RKO (cell line): ENCODE data around the gene PGLYRP3.
"Not testable (repeated sequence)": the region's sequence is repeated elsewhere in the genome, so short reads cannot be mapped to it uniquely, and the experiment has no call there.

Source experiments
- DNase-seq: peaks from one replicate; pipeline ENCODE4 v3.0.0-alpha.2; 2016; ENCODE audit warnings: low spot score

The PGLYRP3 gene

GRCh38 chr1:153348511-153349362 lies 36.0 kb upstream of the PGLYRP3 start, which contains the start of gene PGLYRP4:
TSS of gene PGLYRP4 (minus strand) at chr1:153348841. CDS start at chr1:153347932, 909 bp downstream.
- no peak for DNase-seq

DNA sequence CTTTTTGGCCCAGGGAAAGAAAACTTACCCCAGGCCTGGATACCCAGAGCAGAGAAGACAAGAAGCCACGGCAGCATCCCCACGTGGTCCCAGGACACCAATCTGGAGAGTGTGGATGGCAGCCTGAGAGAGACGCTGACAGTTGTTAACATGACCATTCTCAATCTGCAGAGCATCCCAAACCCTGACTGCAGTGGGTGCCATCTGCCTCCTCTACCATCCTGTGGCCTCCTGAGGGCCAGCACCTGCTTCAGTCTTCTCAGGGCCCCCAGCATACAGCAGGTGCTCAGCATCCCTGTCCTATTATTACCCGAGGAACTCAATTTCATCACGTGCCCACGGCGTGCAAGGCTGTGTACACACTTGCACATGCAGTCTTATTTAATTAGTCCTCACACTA lies 35.1 kb upstream of the PGLYRP3 start:
- DNase-seq: no peak

- DNase-seq: not testable (repeated sequence)
Measured at GRCh38 chr1:153347049-153347448, 34.3 kb upstream of the PGLYRP3 start.

DNA sequence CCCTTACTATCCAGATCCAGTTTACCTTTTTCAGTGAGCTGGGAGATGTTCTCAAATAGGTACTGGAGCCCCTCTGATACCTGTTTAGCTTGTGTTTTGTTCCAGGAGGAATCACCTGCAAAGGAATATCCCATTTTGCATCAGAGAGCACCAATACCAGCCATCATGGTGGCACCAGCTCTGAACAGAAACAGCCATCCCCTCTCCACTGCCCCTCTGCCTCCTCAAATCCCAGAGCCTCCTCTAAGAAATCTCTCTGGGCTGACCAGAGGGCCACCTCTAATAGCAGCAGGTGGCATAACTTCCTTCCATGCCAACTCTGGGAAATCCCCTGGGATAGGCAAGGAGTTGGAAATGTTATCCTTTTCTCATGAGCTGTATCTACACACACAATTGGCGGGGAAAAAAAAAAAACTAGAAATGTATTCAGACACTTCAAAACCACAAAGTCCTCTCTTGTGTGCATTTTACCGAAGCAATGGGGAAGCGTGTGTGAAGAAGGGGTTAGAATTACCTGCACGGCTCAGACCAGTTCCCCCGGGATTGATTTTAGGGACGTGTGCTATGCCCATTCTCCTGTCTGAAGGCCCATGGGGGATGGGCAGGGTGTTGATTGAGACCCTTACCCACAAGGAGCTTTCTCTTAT lies 33.4 kb upstream of the PGLYRP3 start:
- DNase-seq: no peak

- DNase-seq: no peak
Measured at GRCh38 chr1:153345187-153346076, 32.7 kb upstream of the PGLYRP3 start.

GRCh38 chr1:153344718-153345025 lies 31.9 kb upstream of the PGLYRP3 start:
- no peak for DNase-seq

DNA sequence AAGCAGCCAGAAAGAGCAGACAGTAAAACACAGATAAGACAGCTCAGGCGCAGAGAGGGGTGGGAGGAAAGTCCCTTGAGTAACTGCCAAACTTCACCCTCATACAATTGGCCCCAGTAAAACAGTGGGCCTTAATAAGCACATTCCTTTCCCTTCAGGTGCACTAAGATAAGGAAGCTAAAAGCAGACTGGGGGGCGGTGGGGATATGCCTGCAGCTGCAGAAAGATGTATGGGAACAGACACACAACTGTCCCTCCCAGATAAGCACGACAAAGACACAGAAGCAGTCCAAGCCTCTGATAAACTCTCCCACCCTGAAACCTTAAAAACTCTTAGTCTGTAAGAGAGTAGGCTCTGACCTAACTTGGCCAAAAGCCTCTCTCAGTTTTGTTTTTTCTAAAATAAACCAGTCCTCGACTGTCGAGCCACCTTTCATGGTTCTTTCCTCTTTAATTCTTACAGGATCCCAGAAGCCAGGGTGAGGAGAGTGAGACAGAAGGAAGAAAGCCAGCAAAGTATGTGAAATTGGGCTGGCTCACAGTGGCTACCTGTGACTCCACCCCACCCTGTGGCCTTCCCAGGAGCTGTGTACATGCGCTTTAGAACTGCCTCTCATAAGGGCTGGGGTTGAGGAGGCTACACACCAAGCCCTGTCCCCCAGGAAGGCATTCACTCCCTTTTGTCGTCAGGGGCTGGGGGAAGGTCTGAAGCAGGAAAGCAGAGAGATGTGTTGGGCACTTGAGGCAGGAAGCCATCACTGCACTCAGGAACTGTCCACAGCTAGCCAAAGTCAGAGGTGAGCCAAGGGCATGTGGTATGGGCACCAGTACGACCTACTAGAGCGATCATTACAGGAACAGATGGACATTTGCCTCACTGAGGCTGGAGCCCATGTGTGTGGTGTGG lies 31.3 kb upstream of the PGLYRP3 start:
- no peak for DNase-seq

DNA sequence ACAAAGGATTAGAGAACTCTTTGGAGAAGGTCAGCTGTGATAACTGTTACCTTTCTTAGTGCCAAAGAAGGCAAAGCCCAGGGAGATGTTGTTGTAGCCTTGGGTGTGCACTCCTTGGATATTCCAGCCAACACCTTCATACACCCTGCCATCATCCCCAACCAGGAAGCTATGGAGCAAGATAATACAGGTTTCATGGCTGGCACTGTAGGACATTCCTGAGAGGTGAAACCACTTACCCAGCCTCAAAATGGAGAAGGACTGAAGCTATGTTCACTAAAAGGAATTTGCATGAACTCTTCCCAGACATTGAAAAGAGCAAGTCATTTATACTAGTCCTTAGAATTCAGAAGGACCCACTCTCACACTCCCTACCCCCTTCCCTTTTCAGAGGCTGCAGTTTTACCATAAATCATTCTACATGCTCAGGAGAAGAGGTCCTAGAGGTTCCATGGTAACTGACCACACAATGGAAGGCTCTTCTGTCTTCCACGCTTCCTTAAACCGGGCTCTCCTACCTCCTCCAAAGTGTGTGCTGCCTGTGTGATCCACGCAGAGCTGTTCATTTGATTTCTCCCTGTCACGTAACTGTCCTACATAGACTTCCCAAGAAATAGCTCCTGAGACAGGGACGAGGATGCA lies 30.4 kb upstream of the PGLYRP3 start:
- no peak for DNase-seq

DNA sequence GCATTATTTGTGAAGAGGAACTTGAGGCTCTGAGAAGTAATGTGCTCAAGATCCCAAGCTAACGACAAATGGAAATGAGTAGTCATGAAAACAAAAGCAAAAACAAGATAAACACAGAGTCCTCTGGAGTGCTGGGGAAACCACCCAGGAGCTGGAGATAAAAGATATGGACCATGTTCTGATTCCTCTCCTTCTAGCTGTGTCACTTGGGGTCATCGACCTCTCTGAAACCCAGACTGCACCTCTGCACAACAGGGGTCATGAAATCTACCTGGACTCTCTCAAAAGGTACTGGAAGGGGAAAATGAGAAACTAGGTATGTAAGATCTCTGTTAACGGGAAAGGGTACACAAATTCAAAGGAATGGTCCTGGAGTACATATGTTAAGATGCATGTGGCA lies 29.4 kb upstream of the PGLYRP3 start:
- DNase-seq: no peak

DNA sequence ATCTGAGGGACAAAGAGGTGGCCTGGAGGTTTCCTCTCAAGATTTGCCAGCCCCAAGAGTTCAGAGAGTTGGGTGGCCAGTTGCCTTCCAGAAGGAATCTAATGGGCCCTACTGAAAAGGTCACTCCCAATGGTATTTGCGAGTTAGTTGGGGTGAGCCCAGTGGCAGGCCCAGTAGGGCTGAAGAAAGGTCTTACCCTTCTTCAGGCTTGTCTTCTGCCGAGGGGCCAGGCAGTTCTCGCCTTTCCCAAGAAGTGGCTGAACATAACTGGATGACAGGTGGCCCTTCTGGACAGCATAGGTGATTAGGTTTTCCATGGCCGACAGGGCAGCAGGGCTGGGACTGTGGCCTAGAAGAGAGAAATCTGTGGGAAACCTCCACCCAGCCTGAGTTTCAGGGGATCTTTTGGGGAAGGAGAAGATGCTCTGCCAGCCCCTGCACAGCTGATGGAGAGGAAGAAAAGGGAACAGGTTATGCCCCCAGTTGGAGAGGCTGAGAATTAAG lies 28.7 kb upstream of the PGLYRP3 start:
- DNase-seq: no peak

- DNase-seq: no peak
Measured at GRCh38 chr1:153340356-153340755, 27.6 kb upstream of the PGLYRP3 start.

DNA sequence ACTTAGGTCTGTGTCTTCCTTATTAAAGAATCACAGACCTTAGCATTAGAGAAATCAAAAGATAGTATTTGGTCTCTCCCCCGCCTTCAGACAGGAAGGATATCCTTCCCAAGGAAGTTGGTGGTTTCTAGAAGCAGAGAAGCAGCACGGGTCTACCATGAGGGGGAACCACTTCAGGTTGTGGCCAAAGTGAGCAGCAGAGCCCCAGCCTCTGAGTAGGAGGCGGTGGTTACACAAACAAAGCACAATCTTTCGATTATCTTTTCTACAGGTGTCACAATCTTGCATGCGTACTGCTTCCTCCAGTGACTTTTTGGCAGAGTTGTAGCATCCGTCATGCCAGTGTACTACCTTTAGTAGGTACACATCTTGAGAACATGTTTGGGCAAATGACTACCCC lies 27.1 kb upstream of the PGLYRP3 start:
- no peak for DNase-seq

DNA sequence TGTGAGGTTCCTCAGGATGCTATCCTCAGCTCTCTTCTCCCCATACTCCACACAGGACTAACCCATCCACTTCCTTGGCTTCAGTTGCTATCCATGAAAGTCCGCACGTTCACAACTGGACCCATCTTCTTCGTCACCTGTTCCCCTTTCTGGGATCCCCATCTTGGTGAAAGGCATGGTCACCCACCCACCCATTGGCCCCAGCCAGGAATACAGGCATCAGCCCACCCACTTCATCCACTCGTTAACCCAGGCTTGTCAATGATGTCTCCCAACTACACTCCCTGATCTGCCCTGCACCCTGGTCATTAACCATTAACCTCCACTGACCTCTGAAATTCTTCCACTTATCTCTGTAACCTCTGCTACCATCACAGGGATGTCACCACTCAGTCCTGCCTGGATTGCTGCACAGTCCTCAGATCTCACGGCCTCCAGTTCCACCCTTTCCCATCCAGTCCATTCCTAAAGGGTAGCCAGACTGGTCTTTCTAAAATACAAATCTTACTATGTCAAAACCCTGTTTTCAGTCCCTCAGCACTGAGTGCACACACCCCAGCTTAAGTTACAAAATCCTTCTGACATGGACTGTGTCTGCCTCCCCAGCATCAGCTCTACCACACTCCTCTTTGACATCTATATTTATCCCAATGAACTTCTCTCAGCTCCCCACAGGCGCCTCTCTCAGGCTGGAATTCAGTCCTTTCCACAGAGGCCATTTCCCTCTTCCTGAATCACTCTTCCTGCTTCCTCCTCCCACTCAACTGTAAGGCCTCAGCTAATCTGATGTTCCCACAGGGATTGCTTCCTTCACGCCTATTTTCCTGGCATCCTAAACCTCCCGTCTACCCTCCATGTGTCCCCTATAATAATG lies 25.5 kb upstream of the PGLYRP3 start:
- no peak for DNase-seq

DNA sequence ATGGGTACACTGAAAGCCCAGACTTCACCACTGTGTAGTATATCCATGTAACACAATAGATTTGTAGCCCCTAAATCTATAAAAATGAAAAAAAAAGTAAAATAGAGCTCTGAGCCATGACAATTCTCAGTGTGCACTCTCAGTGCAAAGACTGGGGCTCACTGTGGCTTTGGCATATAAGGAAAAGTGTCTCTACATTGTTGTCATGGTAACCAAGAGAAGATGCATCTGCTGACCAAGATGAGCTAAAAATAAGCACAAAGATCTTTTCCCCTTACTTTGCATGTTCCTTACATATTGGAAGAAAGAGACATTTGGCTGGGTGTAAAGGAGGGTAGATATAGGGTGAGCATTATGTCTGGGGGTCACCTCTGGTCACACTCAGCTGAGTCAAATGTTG lies 23.9 kb upstream of the PGLYRP3 start:
- no peak for DNase-seq

DNA sequence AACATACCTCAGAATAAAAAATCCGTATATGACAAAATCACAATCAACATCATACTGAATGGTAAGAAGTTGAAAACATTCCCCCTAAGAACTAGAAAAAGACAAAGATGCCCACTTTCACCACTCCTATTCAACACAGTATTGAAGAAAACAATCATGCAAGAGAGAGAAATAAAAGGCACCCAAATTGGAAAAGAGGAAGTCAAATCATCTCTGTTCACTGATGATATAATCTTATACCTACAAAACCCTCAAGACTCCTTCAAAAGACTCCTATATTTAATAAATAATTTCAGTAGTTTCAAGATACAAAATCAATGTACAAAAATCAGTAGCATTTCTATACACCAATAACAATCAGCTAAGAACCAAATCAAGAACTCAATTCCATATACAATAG lies 21.1 kb upstream of the PGLYRP3 start:
- DNase-seq: no peak

- DNase-seq: no peak
Measured at GRCh38 chr1:153324912-153325311, 12.2 kb upstream of the PGLYRP3 start.

GRCh38 chr1:153322568-153322967 lies 9.8 kb upstream of the PGLYRP3 start:
- no peak for DNase-seq

- not testable (repeated sequence) for DNase-seq
Measured at GRCh38 chr1:153318145-153318544, 5.4 kb upstream of the PGLYRP3 start.

DNA sequence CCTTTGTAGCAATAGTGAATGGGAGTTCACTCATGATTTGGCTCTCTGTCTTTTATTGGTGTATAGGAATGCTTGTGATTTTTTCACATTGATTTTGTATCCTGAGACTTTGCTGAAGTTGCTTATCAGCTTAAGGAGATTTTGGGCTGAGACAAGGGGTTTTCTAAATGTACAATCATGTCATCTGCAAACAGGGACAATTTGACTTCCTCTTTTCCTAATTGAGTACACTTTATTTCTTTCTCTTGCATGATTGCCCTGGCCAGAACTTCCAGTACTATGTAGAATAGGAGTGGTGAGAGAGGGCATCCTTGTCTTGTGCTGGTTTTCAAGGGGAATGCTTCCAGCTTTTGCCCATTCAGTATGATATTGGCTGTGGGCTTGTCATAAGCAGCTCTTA lies 3.3 kb upstream of the PGLYRP3 start:
- not testable (repeated sequence) for DNase-seq

DNA sequence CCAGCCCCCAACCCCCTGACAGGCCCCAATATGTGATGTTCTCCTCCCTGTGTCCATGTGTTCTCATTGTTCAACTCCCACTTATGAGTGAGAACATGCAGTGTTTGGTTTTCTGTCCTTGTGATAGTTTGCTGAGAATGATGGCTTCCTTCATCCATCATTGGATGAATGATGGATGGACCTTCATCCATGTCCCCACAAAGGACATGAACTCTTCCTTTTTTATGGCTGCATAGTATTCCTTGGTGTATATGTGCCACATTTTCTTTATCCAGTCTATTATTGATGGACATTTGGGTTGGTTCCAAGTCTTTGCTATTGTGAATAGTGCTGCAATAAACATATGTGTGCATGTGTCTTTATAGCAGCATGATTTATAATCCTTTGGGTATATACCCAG lies 1.6 kb upstream of the PGLYRP3 start:
- not testable (repeated sequence) for DNase-seq
